HG03025 (cell line): ENCODE results near the gene DLX1.

Experiments used
- ATAC-seq: cut with Tn5 transposase; IDR thresholded peaks from one replicate; pipeline ENCODE4 v1.9.1; 2021; ENCODE audit warnings: mild to moderate bottlenecking, moderate library complexity; ENCODE audit not compliant: unreplicated experiment, low FRiP score

Gene DLX1

GRCh38 chr2:172086241-172087206 is 1.2 kb downstream of the DLX1 start:
- ATAC-seq: no peak

- ATAC-seq: no peak
Measured at GRCh38 chr2:172087207-172087779, 2.0 kb downstream of the DLX1 start.

GRCh38 chr2:172087780-172088244 is 2.5 kb downstream of the DLX1 start:
- ATAC-seq: no peak

- no peak for ATAC-seq
Measured at GRCh38 chr2:172088245-172089004, 3.1 kb downstream of the DLX1 start.

GRCh38 chr2:172089005-172089504 is 3.7 kb downstream of the DLX1 start:
- ATAC-seq: no peak

- no peak for ATAC-seq
Measured at GRCh38 chr2:172089633-172090032, 4.3 kb downstream of the DLX1 start.

GRCh38 chr2:172090044-172090961 is 5.0 kb downstream of the DLX1 start:
- ATAC-seq: no peak

GRCh38 chr2:172091000-172091641 is 5.8 kb downstream of the DLX1 start:
- no peak for ATAC-seq

GRCh38 chr2:172091761-172092566 is 6.7 kb downstream of the DLX1 start:
- no peak for ATAC-seq

GRCh38 chr2:172092716-172093415 is 7.6 kb downstream of the DLX1 start:
- ATAC-seq: no peak

GRCh38 chr2:172093416-172094293 is 8.3 kb downstream of the DLX1 start:
- ATAC-seq: no peak

- ATAC-seq: no peak
Measured at GRCh38 chr2:172094294-172095145, 9.2 kb downstream of the DLX1 start.

- no peak for ATAC-seq
Measured at GRCh38 chr2:172095146-172095904, 10.0 kb downstream of the DLX1 start.

GRCh38 chr2:172095905-172096625 is 10.8 kb downstream of the DLX1 start:
- no peak for ATAC-seq
